CD8-positive, alpha-beta memory T cell (primary cell): ENCODE measurements around the gene LRRC3. TPM values are rescaled to one million over a fixed set of nuclear protein-coding genes. Genes with fewer than 3 reads are reported as not detected.
A peak's percentile ranks its signal among the peaks of the same experiment; 100 is the strongest.

ENCODE experiments used
- CTCF ChIA-PET: fragments of 350-600 bp; sonication (Branson Sonifier 250); formaldehyde crosslinking; loops from one replicate; lab custom pipeline; 2021; ENCODE audit warnings: antibody characterized with exemption; lab: Charles Lee
- POLR2A ChIA-PET: fragments of 350-600 bp; sonication (Branson Sonifier 250); formaldehyde crosslinking; loops from one replicate; lab custom pipeline; 2021; ENCODE audit warnings: antibody characterized with exemption; lab: Charles Lee
- DNase-seq, 5 donors: peaks; one replicate each; pipeline versions ENCODE4 v3.0.0 to v3.0.0-alpha.2; 2020 to 2022; ENCODE audit warnings: mixed read lengths in 1 of 5
- H3K27ac ChIP-seq: one replicate; pipeline ENCODE4 v1.7.0; 2013; ENCODE audit warnings: low read depth, mild to moderate bottlenecking, low read length, moderate library complexity
- H3K27me3 ChIP-seq: 2 replicates; pipeline ENCODE4 v1.7.0; 2013; ENCODE audit warnings: low read length, mild to moderate bottlenecking; ENCODE audit not compliant: insufficient read depth, poor library complexity, severe bottlenecking
- H3K36me3 ChIP-seq: 2 replicates; pipeline ENCODE4 v1.7.0; 2013; ENCODE audit warnings: mild to moderate bottlenecking, low read length, moderate library complexity; ENCODE audit not compliant: insufficient read depth
- H3K4me1 ChIP-seq: 2 replicates; pipeline ENCODE4 v1.7.0; 2013; ENCODE audit warnings: mild to moderate bottlenecking, low read length, moderate library complexity; ENCODE audit not compliant: insufficient read depth
- H3K4me3 ChIP-seq: 2 replicates; pipeline ENCODE4 v1.7.0; 2013; ENCODE audit warnings: mild to moderate bottlenecking, low read length
- H3K9me3 ChIP-seq: 2 replicates; pipeline ENCODE4 v1.7.0; 2013; ENCODE audit warnings: mild to moderate bottlenecking, low read length
- H3K27ac Mint-ChIP-seq, 8 donors: one replicate each; pipeline ENCODE4 v1.8.0; 2020 to 2021; ENCODE audit warnings: mixed read lengths in 8 of 8, mild to moderate bottlenecking in 6 of 8, inconsistent platforms in 3 of 8, moderate library complexity in 3 of 8
- H3K27me3 Mint-ChIP-seq, 2 donors: one replicate each; pipeline ENCODE4 v1.8.0; 2020 to 2021; ENCODE audit warnings: mixed read lengths in 2 of 2, mild to moderate bottlenecking in 1 of 2, moderate library complexity in 1 of 2
- H3K36me3 Mint-ChIP-seq, 3 donors: one replicate each; pipeline ENCODE4 v1.8.0; 2020 to 2021; ENCODE audit warnings: mixed read lengths in 3 of 3, inconsistent platforms in 1 of 3, mild to moderate bottlenecking in 1 of 3
- H3K4me1 Mint-ChIP-seq, 3 donors: one replicate each; pipeline ENCODE4 v1.8.0; 2020 to 2021; ENCODE audit warnings: mixed read lengths in 3 of 3, inconsistent platforms in 1 of 3, mild to moderate bottlenecking in 1 of 3
- H3K4me3 Mint-ChIP-seq, 7 donors: one replicate each; pipeline ENCODE4 v1.8.0; 2020 to 2021; ENCODE audit warnings: mixed read lengths in 7 of 7, mild to moderate bottlenecking in 6 of 7, moderate library complexity in 4 of 7, inconsistent platforms in 2 of 7
- H3K9me3 Mint-ChIP-seq, 5 donors: one replicate each; pipeline ENCODE4 v1.8.0; 2020 to 2022; ENCODE audit warnings: mixed read lengths in 5 of 5, mild to moderate bottlenecking in 3 of 5, moderate library complexity in 2 of 5, inconsistent platforms in 1 of 5
- polyA plus RNA-seq: library from polyadenylated mRNA; unstranded; fragments of 300-500 nt; fragmentation: Illumina TruSeq; gene quantifications from one replicate; pipeline ENCODE4 v1.2.3, GENCODE V29; 2021
- total RNA-seq, 2 experiments: library from RNA; stranded (reverse); gene quantifications; one replicate each; pipeline ENCODE4 v1.2.3, GENCODE V29; 2021

Gene LRRC3
- total and polyA plus RNA-seq, 3 experiments from 2014 or later, result 0.17 to 0.90 (median 0.80) TPM

DNA sequence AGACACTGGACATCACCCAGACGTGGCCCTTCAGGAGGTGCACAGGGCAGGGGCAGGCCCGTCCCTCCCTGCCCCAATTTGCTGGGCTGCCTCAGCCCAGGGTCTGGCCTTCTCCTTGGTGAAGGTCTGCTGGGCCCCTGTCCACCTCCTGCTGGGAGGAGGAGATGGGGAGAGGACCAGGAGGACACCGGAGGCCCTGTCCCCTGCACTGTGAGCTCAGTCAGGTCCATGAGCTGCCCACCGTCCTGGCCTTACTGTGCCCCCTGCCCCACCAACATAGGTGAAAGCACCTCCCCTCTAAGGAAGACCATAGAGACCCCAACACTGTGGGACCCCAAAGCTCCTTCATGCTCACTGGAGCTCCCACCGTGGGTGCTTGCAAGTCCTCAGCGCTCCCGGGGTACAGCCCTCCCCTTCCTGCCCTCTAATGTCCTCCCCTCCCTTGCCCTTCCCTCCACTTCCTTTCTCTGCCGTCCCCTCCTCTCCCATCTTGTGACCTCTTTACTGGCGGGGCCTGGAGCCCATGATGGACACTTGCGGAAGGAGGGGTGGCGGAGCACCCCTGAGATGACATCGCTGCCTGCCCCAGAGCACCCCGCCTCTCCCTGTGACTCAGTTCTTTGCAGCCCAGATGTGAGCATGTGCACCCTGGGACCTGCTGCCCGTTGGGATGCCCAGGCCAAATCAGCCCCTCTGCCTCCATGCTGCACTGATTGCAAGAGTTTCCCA, 4.6 kb downstream of the LRRC3 start:
- peak in 1 of 5 donors; percentile 30 for DNase-seq

DNA sequence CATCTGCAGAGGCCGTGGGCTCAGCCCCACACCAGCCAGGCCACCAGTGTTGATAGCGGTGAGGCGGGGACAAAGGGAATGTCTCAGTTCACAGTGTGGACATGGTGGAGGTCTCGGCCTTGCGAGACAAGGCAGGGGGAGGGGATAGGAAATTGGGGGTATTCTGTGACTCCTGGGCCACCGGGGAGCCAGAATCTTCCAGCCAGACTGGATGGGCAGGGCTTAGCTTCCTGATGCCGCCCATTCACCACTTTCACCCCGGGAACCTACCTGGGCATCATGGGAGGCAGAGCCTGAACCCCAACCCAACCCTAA, 5.1 kb downstream of the LRRC3 start:
- Histone ChIP-seq H3K9me3 (no peaks in the 10 kb centered on the region), H3K4me1 (peaks cover 7% of the 10 kb centered on the region), H3K27ac (no peak overlapping the region), H3K27me3 (no peaks in the 10 kb centered on the region), H3K36me3 (no peaks in the 10 kb centered on the region), H3K4me3 (no peak overlapping the region)
- DNase-seq, result peak in 1 of 5 donors; percentile 30
- H3K27me3 Mint-ChIP-seq, result no peaks in the 10 kb centered on the region
- H3K9me3 Mint-ChIP-seq, result no peaks in the 10 kb centered on the region
- H3K4me1 Mint-ChIP-seq, result no peaks in the 10 kb centered on the region
- no peak overlapping the region for H3K27ac Mint-ChIP-seq
- POLR2A ChIA-PET, result no interaction called here
- peak overlapping the region in 1 of 7 donors; percentile 36 for H3K4me3 Mint-ChIP-seq
- H3K36me3 Mint-ChIP-seq, result no peaks in the 10 kb centered on the region
- CTCF ChIA-PET, result no interaction called here

More for the DNA sequence above, 4.6 kb downstream of the LRRC3 start:
- Histone ChIP-seq H3K4me1 (peaks cover 8% of the 10 kb centered on the region), H3K36me3 (no peaks in the 10 kb centered on the region), H3K4me3 (no peak overlapping the region), H3K27ac (no peak overlapping the region), H3K9me3 (no peaks in the 10 kb centered on the region), H3K27me3 (no peaks in the 10 kb centered on the region)
- Mint-ChIP-seq H3K9me3 (no peaks in the 10 kb centered on the region), H3K4me3 (peak overlapping the region in 2 of 7 donors; percentile 29 to 36), H3K36me3 (no peaks in the 10 kb centered on the region), H3K4me1 (peaks cover 0 to under 1% (median 0%) of the 10 kb centered on the region in 3 donors), H3K27ac (no peak overlapping the region), H3K27me3 (no peaks in the 10 kb centered on the region)
- CTCF ChIA-PET, result no interaction called here
- POLR2A ChIA-PET, result no interaction called here

DNA sequence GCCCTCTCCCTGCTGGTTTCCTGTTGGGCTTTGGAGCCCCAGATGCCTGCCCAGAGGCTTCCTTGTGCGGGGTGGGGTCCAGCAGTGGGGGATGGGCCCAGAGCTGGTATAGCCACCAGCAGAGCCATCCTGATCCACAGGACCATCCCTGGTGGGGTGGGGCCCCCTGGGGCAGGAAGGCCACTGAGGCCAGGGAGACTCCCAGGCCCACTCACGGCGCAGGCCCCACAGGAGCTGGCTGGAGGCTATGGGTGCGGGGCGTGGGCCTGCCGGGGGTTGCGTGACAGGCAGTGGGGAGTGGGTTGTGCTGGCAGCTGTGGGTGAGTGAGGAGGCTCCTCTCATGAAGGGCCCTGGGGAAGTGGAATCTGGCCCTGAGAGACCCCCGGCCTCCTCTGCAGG, 5.7 kb downstream of the LRRC3 start:
- Mint-ChIP-seq H3K9me3 (no peaks in the 10 kb centered on the region), H3K27ac (no peak overlapping the region), H3K4me3 (no peak overlapping the region), H3K27me3 (no peaks in the 10 kb centered on the region), H3K4me1 (no peaks in the 10 kb centered on the region), H3K36me3 (no peaks in the 10 kb centered on the region)
- H3K4me1 ChIP-seq, result peaks cover 4% of the 10 kb centered on the region
- H3K4me3 ChIP-seq, result no peak overlapping the region
- H3K36me3 ChIP-seq, result no peaks in the 10 kb centered on the region
- H3K27ac ChIP-seq, result no peak overlapping the region
- H3K27me3 ChIP-seq, result no peaks in the 10 kb centered on the region
- no peaks in the 10 kb centered on the region for H3K9me3 ChIP-seq
- no peak for DNase-seq
- ChIA-PET CTCF (no interaction called here), POLR2A (no interaction called here)

DNA sequence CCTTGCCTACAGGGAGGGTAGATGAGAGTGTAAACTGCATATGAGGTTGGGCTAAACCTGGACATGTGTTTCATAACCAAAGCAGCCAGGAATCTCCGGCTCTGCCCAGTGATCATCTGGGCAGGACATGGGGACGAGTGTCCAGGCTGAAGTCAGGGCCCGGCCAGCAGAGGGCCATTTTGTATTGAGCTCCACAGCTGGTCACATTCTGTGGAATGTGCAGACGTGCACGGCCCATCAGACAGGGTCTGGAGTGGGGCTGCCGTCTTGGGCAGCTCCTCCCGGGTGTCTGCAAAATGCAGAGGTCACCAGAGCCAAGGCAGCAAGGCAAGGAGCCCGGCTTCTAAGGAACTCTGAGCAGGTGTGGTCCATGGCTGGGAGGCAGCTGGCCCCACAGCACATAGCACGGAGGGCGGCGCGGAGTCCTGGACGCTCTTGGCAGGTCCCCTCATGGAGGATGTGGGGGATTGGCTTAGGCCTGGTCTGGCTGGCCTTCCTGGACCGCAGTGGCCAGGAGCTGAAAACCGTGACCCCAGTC, 6.2 kb downstream of the LRRC3 start:
- H3K9me3 ChIP-seq, result no peaks in the 10 kb centered on the region
- no peak overlapping the region for H3K27ac ChIP-seq
- no peak overlapping the region for H3K4me3 ChIP-seq
- CTCF ChIA-PET, result no interaction called here
- no peaks in the 10 kb centered on the region for H3K4me1 ChIP-seq
- Mint-ChIP-seq H3K9me3 (no peaks in the 10 kb centered on the region), H3K36me3 (no peaks in the 10 kb centered on the region), H3K27ac (no peak overlapping the region), H3K4me1 (no peaks in the 10 kb centered on the region), H3K4me3 (no peak overlapping the region), H3K27me3 (no peaks in the 10 kb centered on the region)
- DNase-seq, result no peak
- no peaks in the 10 kb centered on the region for H3K36me3 ChIP-seq
- H3K27me3 ChIP-seq, result no peaks in the 10 kb centered on the region
- POLR2A ChIA-PET, result no interaction called here

DNA sequence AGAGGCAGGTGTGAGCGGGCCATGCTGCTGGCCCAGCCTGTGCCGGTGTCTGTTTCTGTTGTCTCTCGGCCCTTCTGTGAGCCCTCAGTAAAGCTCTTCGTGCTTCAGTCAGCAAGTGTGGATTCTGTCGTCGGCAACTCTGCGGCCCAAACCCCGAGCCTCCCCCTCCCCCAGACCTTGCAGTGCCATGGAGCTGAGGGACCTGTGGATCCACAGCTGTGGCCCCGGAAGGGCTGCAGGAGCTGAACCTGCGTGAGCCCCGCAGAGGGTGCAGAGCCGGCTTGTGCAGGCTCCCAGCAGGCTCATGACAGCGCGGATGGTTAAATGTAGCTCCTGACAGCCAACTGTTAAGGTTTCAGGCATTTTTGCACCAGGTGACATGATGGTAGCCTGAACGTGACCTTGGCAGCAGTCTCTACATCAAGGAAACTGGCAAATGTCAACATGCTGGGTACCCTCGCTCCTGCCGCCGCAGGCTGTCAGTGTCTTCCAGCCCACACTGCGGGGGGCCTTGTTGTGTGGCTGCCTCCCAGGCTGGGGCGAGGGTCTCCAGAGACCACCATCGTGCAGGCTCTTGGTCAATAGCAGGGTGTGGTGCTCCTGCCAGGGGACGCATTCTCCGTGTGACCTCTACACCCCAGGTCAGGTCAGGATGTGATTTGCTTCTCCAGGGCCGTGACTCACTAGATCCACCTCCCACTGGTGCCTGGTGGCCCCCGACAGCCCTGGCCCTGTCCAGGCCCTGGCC, 7.0 kb downstream of the LRRC3 start:
- Histone ChIP-seq H3K36me3 (no peaks in the 10 kb centered on the region), H3K4me3 (no peak overlapping the region), H3K9me3 (no peaks in the 10 kb centered on the region), H3K27me3 (no peaks in the 10 kb centered on the region), H3K4me1 (no peaks in the 10 kb centered on the region), H3K27ac (no peak overlapping the region)
- H3K4me3 Mint-ChIP-seq, result no peak overlapping the region
- DNase-seq, result no peak
- CTCF ChIA-PET, result interaction anchor here (1.6 kb wide), 1 partner anchor 19 kb away, joined by 3 read pairs; no protein-coding TSS in a partner anchor
- POLR2A ChIA-PET, result no interaction called here
- H3K27me3 Mint-ChIP-seq, result peaks cover 0 to 2% of the 10 kb centered on the region in 2 donors
- H3K36me3 Mint-ChIP-seq, result no peaks in the 10 kb centered on the region
- H3K4me1 Mint-ChIP-seq, result no peaks in the 10 kb centered on the region
- H3K27ac Mint-ChIP-seq, result no peak overlapping the region
- H3K9me3 Mint-ChIP-seq, result no peaks in the 10 kb centered on the region

DNA sequence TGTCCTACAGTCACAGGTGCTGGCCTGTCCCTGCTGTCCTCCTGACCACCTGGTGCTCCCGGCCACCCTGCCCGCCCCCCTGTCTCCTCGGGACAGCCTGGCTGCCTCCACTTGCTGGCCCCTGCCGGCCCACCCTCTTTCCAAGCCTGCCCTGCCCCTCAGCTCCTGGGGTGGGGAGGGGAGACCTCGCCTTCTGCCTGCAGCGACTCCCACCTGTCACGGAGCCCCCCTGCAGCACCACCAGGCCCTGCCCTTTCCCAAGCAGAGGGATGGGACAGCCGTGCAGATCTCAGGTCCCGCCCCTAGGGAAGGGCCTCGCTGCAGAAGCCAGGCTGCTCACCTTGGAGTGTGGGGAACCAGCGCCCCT, 7.5 kb downstream of the LRRC3 start:
- no peaks in the 10 kb centered on the region for H3K36me3 Mint-ChIP-seq
- H3K9me3 ChIP-seq, result no peaks in the 10 kb centered on the region
- ChIA-PET POLR2A (no interaction called here), CTCF (interaction anchor here (1.6 kb wide), 1 partner anchor 20 kb away, joined by 3 read pairs; no protein-coding TSS in a partner anchor)
- peaks cover 0 to 2% of the 10 kb centered on the region in 2 donors for H3K27me3 Mint-ChIP-seq
- H3K9me3 Mint-ChIP-seq, result no peaks in the 10 kb centered on the region
- H3K4me1 Mint-ChIP-seq, result no peaks in the 10 kb centered on the region
- no peak for DNase-seq
- H3K27ac Mint-ChIP-seq, result no peak overlapping the region
- no peaks in the 10 kb centered on the region for H3K27me3 ChIP-seq
- H3K27ac ChIP-seq, result no peak overlapping the region
- H3K4me3 ChIP-seq, result no peak overlapping the region
- no peaks in the 10 kb centered on the region for H3K36me3 ChIP-seq
- H3K4me1 ChIP-seq, result no peaks in the 10 kb centered on the region
- no peak overlapping the region for H3K4me3 Mint-ChIP-seq

DNA sequence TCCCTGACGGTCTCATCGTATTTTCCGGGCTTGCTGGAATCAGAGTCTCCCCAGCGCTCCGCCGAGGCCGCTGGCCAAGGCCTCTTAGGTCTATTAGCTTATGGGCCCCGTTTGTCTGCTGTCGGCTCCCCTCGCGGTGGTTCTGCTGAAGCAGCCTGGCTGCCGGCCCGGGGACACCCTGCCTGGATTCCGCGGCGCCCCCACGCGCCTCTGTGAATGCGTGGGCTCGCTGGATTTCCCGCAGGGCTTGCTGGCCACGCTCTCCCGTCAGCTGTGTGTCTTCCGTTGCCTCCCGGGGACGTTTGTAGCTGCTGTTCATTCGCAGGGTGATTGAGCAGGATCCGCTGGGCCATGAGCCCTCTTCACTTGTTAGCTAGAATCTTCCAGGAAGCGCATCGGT, 8.4 kb downstream of the LRRC3 start:
- Mint-ChIP-seq H3K4me3 (no peak overlapping the region), H3K27me3 (peaks cover 0 to 2% of the 10 kb centered on the region in 2 donors), H3K27ac (no peak overlapping the region), H3K36me3 (no peaks in the 10 kb centered on the region), H3K9me3 (no peaks in the 10 kb centered on the region), H3K4me1 (no peaks in the 10 kb centered on the region)
- Histone ChIP-seq H3K27ac (no peak overlapping the region), H3K36me3 (no peaks in the 10 kb centered on the region), H3K27me3 (no peaks in the 10 kb centered on the region), H3K9me3 (no peaks in the 10 kb centered on the region), H3K4me3 (no peak overlapping the region), H3K4me1 (no peaks in the 10 kb centered on the region)
- ChIA-PET POLR2A (no interaction called here), CTCF (interaction anchor here (1.6 kb wide), 1 partner anchor 21 kb away, joined by 3 read pairs; no protein-coding TSS in a partner anchor)
- no peak for DNase-seq

DNA sequence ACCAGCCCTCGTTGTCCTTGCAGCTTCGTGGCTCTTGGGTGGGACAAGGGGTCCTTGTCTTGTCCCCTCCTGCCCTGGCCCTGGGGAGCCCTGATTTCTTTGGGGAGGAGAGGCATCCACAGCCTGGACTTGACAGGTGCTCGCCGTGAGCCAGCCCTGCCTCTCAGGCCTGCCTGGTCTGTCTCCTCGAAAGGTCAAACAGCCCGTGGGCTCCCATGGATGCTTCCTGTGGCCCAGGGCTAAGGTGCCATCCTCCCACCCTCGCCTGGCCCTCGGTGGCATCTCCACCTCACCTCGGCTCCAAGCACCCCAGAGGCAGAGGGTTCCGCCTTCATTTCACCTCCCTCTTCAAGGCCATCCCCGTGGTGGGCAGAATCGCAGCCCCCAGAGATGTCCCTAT, 9.0 kb downstream of the LRRC3 start:
- Mint-ChIP-seq H3K27me3 (peaks cover 0 to 4% of the 10 kb centered on the region in 2 donors), H3K9me3 (no peaks in the 10 kb centered on the region), H3K4me1 (no peaks in the 10 kb centered on the region), H3K36me3 (no peaks in the 10 kb centered on the region), H3K4me3 (no peak overlapping the region), H3K27ac (no peak overlapping the region)
- no peak for DNase-seq
- no peak overlapping the region for H3K4me3 ChIP-seq
- H3K9me3 ChIP-seq, result no peaks in the 10 kb centered on the region
- ChIA-PET POLR2A (no interaction called here), CTCF (interaction anchor here (1.6 kb wide), 1 partner anchor 21 kb away, joined by 3 read pairs; no protein-coding TSS in a partner anchor)
- no peak overlapping the region for H3K27ac ChIP-seq
- H3K36me3 ChIP-seq, result no peaks in the 10 kb centered on the region
- H3K27me3 ChIP-seq, result no peaks in the 10 kb centered on the region
- H3K4me1 ChIP-seq, result no peaks in the 10 kb centered on the region
